IMR-90 (cell line): ENCODE results near the gene SCCPDH. TPM values are rescaled to one million over a fixed set of nuclear protein-coding genes. Genes with fewer than 3 reads are reported as not detected.

ENCODE experiments used
- ATAC-seq: fragments of 200-7000 bp; cut with Tn5 transposase; 2 replicates; pipeline ENCODE4 v1.9.1; 2020; ENCODE audit warnings: low read depth, mild to moderate bottlenecking, moderate library complexity
- BruUV-seq: library from RNA; stranded (reverse); fragments of 400-500 nt; replicated peaks from 2 replicates; lab custom pipeline; 2021; lab: Mats Ljungman, UMichigan
- CTCF ChIA-PET: fragments of 300-600 bp; formaldehyde crosslinking; extraction: SDS; loops from one replicate; lab custom pipeline; 2021; ENCODE audit warnings: antibody characterized with exemption; lab: Yijun Ruan, JAX
- POLR2A ChIA-PET: fragments of 300-600 bp; sonication (Branson Sonifier 250); formaldehyde crosslinking; loops from one replicate; lab custom pipeline; 2022; ENCODE audit warnings: antibody characterized with exemption; ENCODE audit not compliant: unreplicated experiment; lab: Charles Lee
- DNase-seq: peaks from one replicate; pipeline ENCODE4 v3.0.0; 2013
- H2AFZ ChIP-seq: replicated peaks from 2 replicates; pipeline ENCODE3; 2013; ENCODE audit warnings: low read length, mild to moderate bottlenecking; ENCODE audit not compliant: poor library complexity
- H2AK5ac ChIP-seq: 2 replicates; pipeline ENCODE4 v1.6.1; 2013; ENCODE audit warnings: low read depth, low read length, inconsistent platforms
- H2AK9ac ChIP-seq: replicated peaks from 2 replicates; pipeline ENCODE3; 2013; ENCODE audit warnings: mild to moderate bottlenecking, low read depth, low read length, moderate library complexity; ENCODE audit not compliant: poor library complexity
- H2BK120ac ChIP-seq: 2 replicates; pipeline ENCODE4 v1.6.1; 2013; ENCODE audit warnings: low read depth, low read length, inconsistent platforms
- H2BK15ac ChIP-seq: 3 replicates; pipeline ENCODE4 v1.6.1; 2013; ENCODE audit warnings: low read depth, low read length, inconsistent platforms
- H2BK20ac ChIP-seq: 2 replicates; pipeline ENCODE4 v1.6.1; 2013; ENCODE audit warnings: low read depth, mild to moderate bottlenecking, inconsistent platforms, low read length, moderate library complexity
- H2BK5ac ChIP-seq: 2 replicates; pipeline ENCODE4 v1.6.1; 2013; ENCODE audit warnings: mild to moderate bottlenecking, low read depth, low read length, inconsistent platforms; ENCODE audit not compliant: poor library complexity, severe bottlenecking
- H3K14ac ChIP-seq: replicated peaks from 2 replicates; pipeline ENCODE4 v1.6.1; 2013; ENCODE audit warnings: low read depth, low read length, inconsistent platforms
- H3K18ac ChIP-seq: 2 replicates; pipeline ENCODE4 v1.6.1; 2013; ENCODE audit warnings: low read depth, low read length, control low read depth
- H3K23ac ChIP-seq: 2 replicates; pipeline ENCODE4 v1.6.1; 2013; ENCODE audit warnings: low read depth, low read length, inconsistent platforms
- H3K27ac ChIP-seq: 2 replicates; pipeline ENCODE4 v1.5.1; 2013; ENCODE audit warnings: mild to moderate bottlenecking, control low read depth, low read length; ENCODE audit not compliant: insufficient read depth
- H3K27me3 ChIP-seq: 2 replicates; pipeline ENCODE4 v1.6.1; 2013; ENCODE audit warnings: low read length; ENCODE audit not compliant: control insufficient read depth, insufficient read depth
- H3K36me3 ChIP-seq: 2 replicates; pipeline ENCODE4 v1.6.1; 2013; ENCODE audit warnings: low read length, mixed read lengths; ENCODE audit not compliant: control insufficient read depth, insufficient read depth
- H3K4ac ChIP-seq: 2 replicates; pipeline ENCODE4 v1.6.1; 2013; ENCODE audit warnings: low read depth, low read length, inconsistent platforms
- H3K4me1 ChIP-seq: 2 replicates; pipeline ENCODE4 v1.6.1; 2013; ENCODE audit warnings: low read length, mixed read lengths; ENCODE audit not compliant: control insufficient read depth, insufficient read depth
- H3K4me2 ChIP-seq: 2 replicates; pipeline ENCODE4 v1.6.1; 2013; ENCODE audit warnings: low read depth, mild to moderate bottlenecking, control low read depth, low read length, moderate library complexity
- H3K4me3 ChIP-seq: 2 replicates; pipeline ENCODE4 v1.5.1; 2013; ENCODE audit warnings: low read depth, mild to moderate bottlenecking, control low read depth, low read length, moderate library complexity; ENCODE audit not compliant: insufficient read depth
- H3K56ac ChIP-seq: 2 replicates; pipeline ENCODE4 v1.6.1; 2013; ENCODE audit warnings: low read length, inconsistent platforms; ENCODE audit not compliant: insufficient read depth; ENCODE audit errors: extremely low read depth
- H3K79me1 ChIP-seq, 2 experiments: 2 replicates each; pipeline ENCODE4 v1.6.1; 2013; ENCODE audit warnings: low read length in 2 of 2, inconsistent platforms in 1 of 2, low read depth in 1 of 2
- H3K9ac ChIP-seq: 2 replicates; pipeline ENCODE4 v1.6.1; 2013; ENCODE audit warnings: low read depth, low read length, control low read depth
- H3K9me1 ChIP-seq: 2 replicates; pipeline ENCODE4 v1.6.1; 2013; ENCODE audit warnings: low read length, inconsistent platforms; ENCODE audit not compliant: insufficient read depth
- H3K9me3 ChIP-seq: 2 replicates; pipeline ENCODE4 v1.6.1; 2013; ENCODE audit warnings: low read length; ENCODE audit not compliant: control insufficient read depth, insufficient read depth
- H4K20me1 ChIP-seq: 2 replicates; pipeline ENCODE4 v1.6.1; 2013; ENCODE audit warnings: low read length, inconsistent platforms; ENCODE audit not compliant: insufficient read depth
- H4K5ac ChIP-seq: 2 replicates; pipeline ENCODE4 v1.6.1; 2013; ENCODE audit warnings: mild to moderate bottlenecking, low read depth, low read length, control low read depth
- H4K8ac ChIP-seq, 2 experiments: 2 replicates each; pipeline ENCODE4 v1.6.1; 2013; ENCODE audit warnings: low read depth in 2 of 2, low read length in 2 of 2, control low read depth in 1 of 2, inconsistent platforms in 1 of 2
- H4K91ac ChIP-seq: 2 replicates; pipeline ENCODE4 v1.6.1; 2013; ENCODE audit warnings: low read depth, low read length, inconsistent platforms; ENCODE audit not compliant: insufficient read depth
- MAFK ChIP-seq: IDR thresholded peaks from 2 replicates; pipeline ENCODE4 v1.6.1; 2012; ENCODE audit warnings: low read depth, low read length, improper control_type of control experiment
- MAZ ChIP-seq: IDR thresholded peaks from 2 replicates; pipeline ENCODE4 v1.6.1; 2012; ENCODE audit warnings: low read depth, mild to moderate bottlenecking, low read length, improper control_type of control experiment, moderate library complexity, borderline replicate concordance
- NFE2L2 ChIP-seq: fragments of 150-350 bp; IDR thresholded peaks from 2 replicates; pipeline ENCODE4 v1.6.1; 2016; ENCODE audit warnings: low read depth, mild to moderate bottlenecking, low read length
- RAD21 ChIP-seq: IDR thresholded peaks from 2 replicates; pipeline ENCODE4 v1.6.1; 2012; ENCODE audit warnings: low read length, improper control_type of control experiment
- WGBS, 2 experiments: methylation state at CpG; one replicate each; pipeline versions ENCODE4 v1.1.5 to v1.1.7; 2013; ENCODE audit warnings: missing lambda C conversion rate in 2 of 2; ENCODE audit not compliant: insufficient read length in 1 of 2; ENCODE audit errors: extremely low coverage in 2 of 2; 5-methylcytosine and 5-hydroxymethylcytosine counted together
- dilution Hi-C: fragments of 300-500 bp; cut with HindIII; formaldehyde crosslinking; loops from one replicate; pipeline ENCODE4 v1.14.3; 2018; ENCODE audit warnings: low sequenced_read_pairs; ENCODE audit not compliant: unreplicated experiment
- in situ Hi-C: fragments of 300-500 bp; cut with MboI; formaldehyde crosslinking; loops from 3 replicates; pipeline ENCODE4 v1.14.3; 2019; ENCODE audit warnings: low sequenced_read_pairs, inconsistent platforms, mixed read lengths
- intact Hi-C: fragments of 100-400 bp; cut with micrococcal nuclease; formaldehyde crosslinking; loops from 2 replicates; pipeline ENCODE4 v1.10.0; 2022
- polyA plus RNA-seq, 3 experiments: library from polyadenylated mRNA; depleted of rRNA; stranded (reverse); fragments of >200 nt; gene quantifications; 2 replicates each; pipeline ENCODE4 v1.2.3, GENCODE V29; 2012; ENCODE audit warnings: low replicate concordance in 1 of 3
- total RNA-seq: library from RNA; depleted of rRNA; stranded (reverse); fragments of >200 nt; gene quantifications from 2 replicates; pipeline ENCODE4 v1.2.3, GENCODE V29; 2012

Gene SCCPDH
- total and polyA plus RNA-seq, 2 of the 4 experiments (the other 2 are of a cell fraction), result 26.9 to 37.8 TPM

GRCh38 chr1:246803373-246803772, 79.2 kb downstream of the SCCPDH start:
- Histone ChIP-seq H3K18ac (no peak overlapping the region), H2BK5ac (no peak overlapping the region), H2AK9ac (no peak overlapping the region), H3K36me3 (no peaks in the 10 kb centered on the region), H2BK15ac (no peak overlapping the region), H3K14ac (no peak overlapping the region), H3K4ac (no peak overlapping the region), H3K9ac (no peak overlapping the region), H3K9me3 (no peaks in the 10 kb centered on the region; the same call in 1 of the 2 replicates), H3K4me2 (no peak overlapping the region), H3K79me1 (no peaks in the 10 kb centered on the region), H4K91ac (no peak overlapping the region), H2BK20ac (no peak overlapping the region), H4K8ac (no peak overlapping the region), H4K20me1 (no peaks in the 10 kb centered on the region), H2AK5ac (no peak overlapping the region), H3K27ac (no peak overlapping the region), H3K27me3 (peaks cover 23% of the 10 kb centered on the region), H3K9me1 (no peaks in the 10 kb centered on the region), H2AFZ (no peak overlapping the region), H3K56ac (no peak overlapping the region), H3K4me3 (no peak overlapping the region), H4K5ac (no peak overlapping the region), H3K23ac (no peak overlapping the region), H3K4me1 (no peaks in the 10 kb centered on the region), H2BK120ac (no peak overlapping the region)
- intact Hi-C loops, result no loop called here
- dilution Hi-C loops, result no loop called here
- WGBS, 2 experiments, result 90% methylated on average over 2 of the region's 6 CpGs; no CpG with 5 or more reads in 1 of the 2 experiments
- in situ Hi-C loops, result no loop called here
- no peak for DNase-seq
- no peak for ATAC-seq
- BruUV-seq, result no TSS peak
- no peak for TF ChIP-seq NFE2L2
- no peak for TF ChIP-seq MAFK
- TF ChIP-seq RAD21, result no peak
- no peak for TF ChIP-seq MAZ
- CTCF ChIA-PET, result no interaction called here
- POLR2A ChIA-PET, result no interaction called here
